Small intestine (tissue), 7 donors: ENCODE measurements around the gene GRPEL2. TPM values are rescaled to one million over a fixed set of nuclear protein-coding genes. Genes with fewer than 3 reads are reported as not detected.
A peak's percentile ranks its signal among the peaks of the same experiment; 100 is the strongest.
"Not testable (repeated sequence)": the region's sequence is repeated elsewhere in the genome, so short reads cannot be mapped to it uniquely, and the experiment has no call there.

Source experiments
- DNase-seq, 2 donors: peaks; one replicate each; pipeline versions ENCODE4 v3.0.0 to v3.0.0-alpha.2; 2013
- FAIRE-seq: peaks from 2 replicates; lab custom pipeline; 2012; peaks lifted over from hg19 to GRCh38; lab: Jason Lieb, UNC
- H3K27ac ChIP-seq, 3 donors: one replicate each; pipeline ENCODE4 v1.5.1; 2013; ENCODE audit warnings: low read length in 2 of 3, mild to moderate bottlenecking in 2 of 3, control low read depth in 1 of 3, inconsistent platforms in 1 of 3, low read depth in 1 of 3, moderate library complexity in 1 of 3
- H3K27me3 ChIP-seq, 3 donors: one replicate each; pipeline ENCODE4 v1.6.1; 2013; ENCODE audit warnings: low read length in 3 of 3, inconsistent platforms in 1 of 3; ENCODE audit not compliant: control insufficient read depth in 3 of 3, insufficient read depth in 3 of 3
- H3K36me3 ChIP-seq, 3 donors: one replicate each; pipeline ENCODE4 v1.6.1; 2013; ENCODE audit warnings: low read length in 3 of 3, inconsistent platforms in 1 of 3, low read depth in 1 of 3, mild to moderate bottlenecking in 1 of 3, moderate library complexity in 1 of 3; ENCODE audit not compliant: control insufficient read depth in 3 of 3, insufficient read depth in 2 of 3
- H3K4me1 ChIP-seq, 3 donors: one replicate each; pipeline ENCODE4 v1.6.1; 2013; ENCODE audit warnings: low read length in 2 of 3, inconsistent platforms in 1 of 3, low read depth in 1 of 3, mild to moderate bottlenecking in 1 of 3, moderate library complexity in 1 of 3; ENCODE audit not compliant: control insufficient read depth in 3 of 3, insufficient read depth in 2 of 3
- H3K4me3 ChIP-seq, 3 donors: one replicate each; pipeline ENCODE4 v1.5.1; 2013; ENCODE audit warnings: low read length in 3 of 3, control low read depth in 1 of 3, inconsistent platforms in 1 of 3, low read depth in 1 of 3, mild to moderate bottlenecking in 1 of 3, moderate library complexity in 1 of 3
- H3K9me3 ChIP-seq, 2 donors: one replicate each; pipeline ENCODE4 v1.6.1; 2013; ENCODE audit warnings: low read depth in 1 of 2, low read length in 1 of 2; ENCODE audit not compliant: control insufficient read depth in 2 of 2, insufficient read depth in 1 of 2
- WGBS, 3 donors: extraction: QIAGEN DNeasy Blood & Tissue Kit; methylation state at CpG; one replicate each; pipeline ENCODE4 v1.1.7; 2013; 5-methylcytosine and 5-hydroxymethylcytosine counted together
- polyA plus RNA-seq, 4 donors: library from polyadenylated mRNA; stranded (reverse) in 3 of 4; unstranded in 1 of 4; fragments of 200-250 nt in 3 of 4; fragments of 120-200 nt in 1 of 4; gene quantifications; one replicate each; pipeline versions ENCODE4 v1.2.1 to v1.2.3, GENCODE V29; 2013
- donor health status: healthy with polysubstance abuse.
- donor health status: control.
- donor health status: control.
- donor health status: Bipolar disorder and iron deficiency.
- donor health status: healthy.

GRPEL2 gene
- polyA plus RNA-seq, 4 donors: 2.9 to 16.3 (median 8.7) TPM

DNA sequence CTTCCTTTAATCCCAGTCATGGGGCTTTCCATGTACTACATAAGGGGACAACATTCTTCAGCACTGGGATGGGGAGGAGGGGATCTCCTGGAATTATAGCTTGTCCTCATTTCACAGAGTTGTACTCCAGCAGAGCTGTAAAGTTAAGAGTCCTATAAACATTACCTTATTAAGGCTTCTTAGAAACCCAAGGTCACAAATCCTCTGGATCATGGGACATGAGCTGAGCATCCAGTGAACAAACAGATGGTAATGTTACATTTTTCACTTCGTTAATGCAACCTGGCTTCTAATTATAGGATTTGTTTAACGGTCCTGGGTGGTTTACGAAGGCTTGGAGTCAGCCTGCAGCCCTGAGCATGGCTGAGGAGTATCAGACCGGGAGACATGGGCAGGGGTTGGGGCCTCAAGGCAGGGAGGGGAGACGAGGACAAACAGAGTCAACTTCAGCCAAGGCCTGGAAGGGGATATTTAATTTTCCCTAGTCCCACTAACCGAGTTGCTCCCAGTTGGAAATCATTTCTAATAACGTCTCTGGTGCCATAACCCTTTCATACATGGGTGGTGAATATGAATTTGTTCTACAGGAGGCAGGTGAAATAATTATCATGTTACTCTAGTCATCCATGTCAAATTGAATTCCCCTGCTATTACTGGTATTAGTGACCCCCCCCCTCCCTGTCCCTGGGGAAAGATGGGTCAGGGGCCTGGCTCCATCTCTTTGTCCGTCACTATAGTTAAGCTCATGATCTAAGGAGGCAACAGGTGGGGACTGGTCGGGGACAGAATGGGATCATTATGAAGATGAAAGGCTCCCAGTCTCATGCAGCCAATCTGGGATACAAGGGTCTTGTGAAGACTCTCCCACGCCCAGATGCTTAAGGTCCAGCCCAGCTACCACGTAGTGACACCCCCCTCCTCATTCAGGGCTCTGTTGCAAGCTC lies 44.5 kb downstream of the GRPEL2 start:
- no peak for FAIRE-seq

GRCh38 chr5:149391076-149391475 lies 45.8 kb downstream of the GRPEL2 start:
- not testable (repeated sequence) for H3K27me3 ChIP-seq, DNase-seq, H3K36me3 ChIP-seq, H3K4me1 ChIP-seq, FAIRE-seq, H3K4me3 ChIP-seq, H3K9me3 ChIP-seq
- H3K27ac ChIP-seq: peak overlapping the region in 1 of 3 donors; percentile 2
- WGBS, 3 donors: 84 to 85% (median 85%) methylated on average over 6 of the region's 6 CpGs

More for the DNA sequence above, 44.5 kb downstream of the GRPEL2 start:
- 65 to 73% (median 66%) methylated on average over 11 of the region's 11 CpGs for whole genome bisulfite sequencing, 3 donors
- Histone ChIP-seq H3K4me1 (peaks cover 0 to 17% (median 0%) of the 10 kb centered on the region in 3 donors), H3K9me3 (peaks cover 0 to 2% of the 10 kb centered on the region in 2 donors), H3K4me3 (no peak overlapping the region), H3K27me3 (no peaks in the 10 kb centered on the region), H3K36me3 (no peaks in the 10 kb centered on the region), H3K27ac (peak overlapping the region in 2 of 3 donors; percentile 40 to 67)
- DNase-seq: peak in 1 of 2 donors; percentile 45

DNA sequence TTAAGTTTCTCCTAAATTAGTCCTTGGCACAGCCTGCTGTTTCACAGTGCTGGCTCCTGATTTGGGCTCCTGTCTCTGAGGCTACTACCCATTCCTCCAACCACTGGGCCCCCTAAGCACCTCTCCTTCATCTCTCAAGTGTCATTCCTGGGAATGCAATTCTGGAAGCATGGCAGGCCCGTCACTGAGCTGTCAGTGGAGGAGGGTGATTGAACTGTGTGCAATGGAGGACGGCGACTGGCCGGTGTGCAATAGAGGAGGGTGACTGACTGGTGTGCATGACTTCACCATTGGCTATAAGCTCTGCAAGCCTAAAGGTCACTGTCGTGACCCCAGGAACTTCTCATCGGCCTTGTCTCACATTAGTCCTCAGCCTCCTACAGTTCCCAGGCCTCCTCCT lies 46.2 kb downstream of the GRPEL2 start:
- peaks cover 0 to 2% of the 10 kb centered on the region in 2 donors for H3K9me3 ChIP-seq
- DNase-seq (no peak), FAIRE-seq (no peak)
- H3K4me3 ChIP-seq: no peak overlapping the region
- H3K27ac ChIP-seq: no peak overlapping the region
- no peaks in the 10 kb centered on the region for H3K36me3 ChIP-seq
- WGBS, 3 donors: 76 to 91% (median 83%) methylated on average over 6 of the region's 6 CpGs
- peaks cover 0 to 4% (median 0%) of the 10 kb centered on the region in 3 donors for H3K4me1 ChIP-seq
- H3K27me3 ChIP-seq: no peaks in the 10 kb centered on the region

- Histone ChIP-seq H3K4me1 (peaks cover 0 to 3% (median 0%) of the 10 kb centered on the region in 3 donors), H3K36me3 (no peaks in the 10 kb centered on the region), H3K4me3 (no peak overlapping the region), H3K9me3 (peaks cover 0 to 2% of the 10 kb centered on the region in 2 donors), H3K27ac (no peak overlapping the region), H3K27me3 (no peaks in the 10 kb centered on the region)
- FAIRE-seq (no peak), DNase-seq (no peak)
- WGBS, 3 donors: 82 to 90% (median 89%) methylated on average over 19 of the region's 19 CpGs
Observed at GRCh38 chr5:149392718-149393117, 47.4 kb downstream of the GRPEL2 start.

DNA sequence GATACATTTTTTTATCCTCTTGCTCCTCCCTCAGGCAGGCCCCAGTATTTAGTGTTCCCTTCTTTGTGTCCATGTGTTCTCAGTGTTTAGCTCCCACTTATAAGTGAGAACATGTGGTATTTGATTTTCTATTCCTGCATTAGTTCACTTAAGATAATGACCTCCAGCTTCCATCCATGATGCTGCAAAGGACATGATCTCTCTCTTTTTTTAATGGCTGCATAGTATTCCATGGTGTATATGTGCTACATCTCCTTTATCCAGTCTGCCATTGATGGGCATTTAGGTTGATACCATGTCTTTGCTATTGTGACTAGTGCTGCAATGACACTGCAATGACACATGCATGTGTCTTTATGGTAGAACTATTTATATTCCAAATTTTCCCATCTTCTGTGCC lies 49.7 kb downstream of the GRPEL2 start:
- FAIRE-seq: not testable (repeated sequence)

GRCh38 chr5:149397530-149397929 lies 52.2 kb downstream of the GRPEL2 start:
- H3K9me3 ChIP-seq: no peaks in the 10 kb centered on the region
- no peaks in the 10 kb centered on the region for H3K36me3 ChIP-seq
- H3K4me3 ChIP-seq: no peak overlapping the region
- WGBS, 3 donors: 89 to 95% (median 90%) methylated on average over 6 of the region's 6 CpGs
- DNase-seq (no peak), FAIRE-seq (no peak)
- H3K27me3 ChIP-seq: no peaks in the 10 kb centered on the region
- no peak overlapping the region for H3K27ac ChIP-seq
- no peaks in the 10 kb centered on the region for H3K4me1 ChIP-seq

More for the DNA sequence above, 49.7 kb downstream of the GRPEL2 start:
- H3K27me3 ChIP-seq, H3K9me3 ChIP-seq, H3K4me1 ChIP-seq, DNase-seq, H3K4me3 ChIP-seq, H3K27ac ChIP-seq, H3K36me3 ChIP-seq: not testable (repeated sequence)

DNA sequence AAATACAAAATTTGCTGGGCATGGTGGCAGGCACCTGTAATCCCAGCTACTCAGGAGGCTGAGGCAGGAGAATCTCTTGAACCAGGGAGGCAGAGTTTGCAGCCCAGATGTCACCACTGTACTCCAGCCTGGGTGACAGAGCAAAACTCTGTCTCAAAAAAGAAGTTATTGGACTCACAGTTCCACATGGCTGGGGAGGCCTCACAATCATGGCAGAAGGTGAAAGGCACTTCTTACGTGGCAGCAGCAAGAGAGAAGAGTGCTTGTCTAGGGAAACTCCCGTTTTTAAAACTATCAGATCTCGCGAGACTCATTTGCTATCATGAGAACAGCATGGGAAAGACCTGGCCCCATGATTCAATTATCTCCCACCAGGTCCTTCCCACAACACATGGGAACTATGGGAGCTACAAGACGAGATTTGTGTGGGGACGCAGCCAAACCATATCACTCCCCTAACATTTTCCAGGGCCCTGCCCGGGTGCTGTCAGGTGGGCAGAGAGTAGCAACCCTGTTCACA lies 53.5 kb downstream of the GRPEL2 start:
- not testable (repeated sequence) for H3K36me3 ChIP-seq, H3K4me1 ChIP-seq, DNase-seq, H3K9me3 ChIP-seq, FAIRE-seq, H3K27ac ChIP-seq, H3K27me3 ChIP-seq, H3K4me3 ChIP-seq
- 77 to 85% (median 83%) methylated on average over 7 of the region's 7 CpGs for WGBS, 3 donors

DNA sequence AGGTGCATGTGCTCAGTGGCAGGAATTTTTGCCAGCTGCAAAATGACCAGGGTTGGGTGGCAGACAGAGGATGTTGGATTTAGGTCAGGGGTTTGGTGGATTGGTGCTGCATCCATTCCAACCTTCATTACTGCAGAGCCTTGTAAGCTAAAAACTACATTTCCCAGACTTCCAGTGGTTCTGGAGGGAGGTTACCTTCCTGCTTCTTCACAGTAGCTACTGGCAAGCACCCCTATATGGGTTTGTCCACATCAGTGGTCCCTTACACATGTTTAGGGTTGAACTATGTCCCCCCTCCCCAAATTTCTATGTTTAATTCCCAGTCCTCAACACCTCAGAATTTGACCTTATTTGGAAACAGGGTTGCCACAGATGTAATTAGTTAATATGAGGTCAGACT lies 54.5 kb downstream of the GRPEL2 start:
- H3K9me3 ChIP-seq: no peaks in the 10 kb centered on the region
- no peak overlapping the region for H3K4me3 ChIP-seq
- peaks cover 0 to 3% (median 0%) of the 10 kb centered on the region in 3 donors for H3K4me1 ChIP-seq
- no peaks in the 10 kb centered on the region for H3K36me3 ChIP-seq
- peak overlapping the region in 1 of 3 donors; percentile 28 for H3K27ac ChIP-seq
- FAIRE-seq (no peak), DNase-seq (no peak)
- H3K27me3 ChIP-seq: no peaks in the 10 kb centered on the region
